ENCODE data around the gene SOCS4. TPM values are rescaled to one million over a fixed set of nuclear protein-coding genes. Genes with fewer than 3 reads are reported as not detected.
"Not testable (repeated sequence)": the region's sequence is repeated elsewhere in the genome, so short reads cannot be mapped to it uniquely, and the experiment has no call there.

The SOCS4 gene
- total RNA-seq, 1 experiment from 2014 or later, result 31.5 TPM

DNA sequence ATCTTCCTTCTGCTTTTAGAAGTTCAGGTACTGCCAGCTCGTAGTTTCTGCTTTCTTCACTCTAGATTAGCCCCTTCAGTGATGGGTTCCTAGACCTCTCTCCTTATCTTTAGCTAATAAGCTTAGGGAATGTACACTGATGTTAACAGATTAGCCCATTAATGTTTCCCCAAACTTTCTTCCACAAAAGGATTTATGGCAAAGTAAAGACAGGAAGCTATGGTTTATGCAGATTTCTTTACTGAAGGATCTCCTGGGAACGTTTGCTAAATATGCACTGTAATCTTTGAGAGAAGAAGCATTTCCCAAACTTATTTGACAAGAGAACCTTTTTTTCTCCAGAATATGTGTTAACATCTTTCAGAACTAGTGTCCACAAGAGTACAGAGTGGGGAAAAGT is 4.2 kb downstream of the SOCS4 start:
- Mint-ChIP-seq H3K36me3 (ENCODE audit: insufficient read depth, unreplicated experiment) (peaks cover 28% of the 10 kb centered on the region), H3K27me3 (ENCODE audit: unreplicated experiment) (no peaks in the 10 kb centered on the region), H3K4me1 (ENCODE audit: low read depth, unreplicated experiment) (peaks cover 9% of the 10 kb centered on the region), H3K4me3 (ENCODE audit: low read depth, unreplicated experiment) (no peak overlapping the region), H3K9me3 (ENCODE audit: low read depth, unreplicated experiment) (no peaks in the 10 kb centered on the region), H3K27ac (ENCODE audit: unreplicated experiment) (no peak overlapping the region)
- BruUV-seq (replicated peaks), result no TSS peak
- TF ChIP-seq, protein P1, sequence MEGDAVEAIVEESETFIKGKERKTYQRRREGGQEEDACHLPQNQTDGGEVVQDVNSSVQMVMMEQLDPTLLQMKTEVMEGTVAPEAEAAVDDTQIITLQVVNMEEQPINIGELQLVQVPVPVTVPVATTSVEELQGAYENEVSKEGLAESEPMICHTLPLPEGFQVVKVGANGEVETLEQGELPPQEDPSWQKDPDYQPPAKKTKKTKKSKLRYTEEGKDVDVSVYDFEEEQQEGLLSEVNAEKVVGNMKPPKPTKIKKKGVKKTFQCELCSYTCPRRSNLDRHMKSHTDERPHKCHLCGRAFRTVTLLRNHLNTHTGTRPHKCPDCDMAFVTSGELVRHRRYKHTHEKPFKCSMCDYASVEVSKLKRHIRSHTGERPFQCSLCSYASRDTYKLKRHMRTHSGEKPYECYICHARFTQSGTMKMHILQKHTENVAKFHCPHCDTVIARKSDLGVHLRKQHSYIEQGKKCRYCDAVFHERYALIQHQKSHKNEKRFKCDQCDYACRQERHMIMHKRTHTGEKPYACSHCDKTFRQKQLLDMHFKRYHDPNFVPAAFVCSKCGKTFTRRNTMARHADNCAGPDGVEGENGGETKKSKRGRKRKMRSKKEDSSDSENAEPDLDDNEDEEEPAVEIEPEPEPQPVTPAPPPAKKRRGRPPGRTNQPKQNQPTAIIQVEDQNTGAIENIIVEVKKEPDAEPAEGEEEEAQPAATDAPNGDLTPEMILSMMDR (IDR thresholded peaks at IDR 0.05; ENCODE audit: unreplicated experiment), result no peak
- intact Hi-C loops (cut with micrococcal nuclease; ENCODE audit: unreplicated experiment), result no loop called here
- DNase-seq, result no peak
- CTCF ChIA-PET, result interaction anchor here (1.5 kb wide), 1 partner anchor 20 kb away, joined by 4 read pairs; the partner anchor contains the start of gene MAPK1IP1L

DNA sequence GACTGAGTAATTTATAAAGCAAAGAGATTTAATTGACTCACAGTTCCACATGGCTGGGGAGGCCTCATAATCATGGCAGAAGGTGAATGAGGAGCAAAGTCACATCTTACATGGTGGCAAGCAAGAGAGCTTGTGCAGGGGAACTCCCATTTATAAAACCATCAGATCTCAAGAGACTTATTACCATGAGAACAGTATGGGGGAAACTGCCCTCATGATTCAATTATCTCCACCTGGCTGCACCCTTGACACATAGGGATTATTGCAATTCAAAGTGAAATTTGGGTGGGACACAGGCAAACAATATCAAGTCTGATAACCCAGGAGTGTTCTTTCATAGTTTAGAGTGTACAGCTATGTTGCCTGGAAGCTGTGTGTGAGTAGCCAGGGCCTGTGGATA is 11.0 kb downstream of the SOCS4 start:
- H3K4me1 Mint-ChIP-seq (ENCODE audit: low read depth, unreplicated experiment); intact Hi-C loops (cut with micrococcal nuclease; ENCODE audit: unreplicated experiment); H3K4me3 Mint-ChIP-seq (ENCODE audit: low read depth, unreplicated experiment); H3K9me3 Mint-ChIP-seq (ENCODE audit: low read depth, unreplicated experiment); DNase-seq; H3K27me3 Mint-ChIP-seq (ENCODE audit: unreplicated experiment); BruUV-seq (replicated peaks); CTCF ChIA-PET; H3K27ac Mint-ChIP-seq (ENCODE audit: unreplicated experiment): not testable (repeated sequence)
- peaks cover 19% of the 10 kb centered on the region for H3K36me3 Mint-ChIP-seq (ENCODE audit: insufficient read depth, unreplicated experiment)

DNA sequence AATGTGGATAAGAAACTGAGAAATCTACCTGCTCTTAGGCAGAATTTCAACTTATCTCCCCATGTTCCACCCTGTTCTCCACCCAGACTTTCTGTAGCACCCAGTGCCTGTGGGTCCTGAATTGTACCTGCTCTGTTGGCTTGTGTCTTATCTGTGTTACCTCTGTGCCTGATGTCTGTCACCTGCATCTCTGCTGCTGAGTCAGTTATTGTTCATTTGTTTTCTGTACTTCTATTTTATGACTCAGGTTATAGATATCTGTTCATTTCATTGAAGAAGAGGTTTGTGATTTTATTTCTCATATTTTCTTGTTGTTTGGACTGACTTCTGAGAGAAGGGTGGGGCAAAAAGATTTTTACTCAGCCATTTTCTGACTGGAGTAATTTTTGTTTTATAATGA is 11.7 kb downstream of the SOCS4 start:
- intact Hi-C loops (cut with micrococcal nuclease; ENCODE audit: unreplicated experiment), result no loop called here
- no TSS peak for BruUV-seq (replicated peaks)
- TF ChIP-seq, protein P1 (IDR thresholded peaks at IDR 0.05; ENCODE audit: unreplicated experiment), result no peak
- no peak for DNase-seq
- H3K4me1 Mint-ChIP-seq (ENCODE audit: low read depth, unreplicated experiment), result peaks cover 9% of the 10 kb centered on the region
- peaks cover 19% of the 10 kb centered on the region for H3K36me3 Mint-ChIP-seq (ENCODE audit: insufficient read depth, unreplicated experiment)
- H3K4me3 Mint-ChIP-seq (ENCODE audit: low read depth, unreplicated experiment), result no peak overlapping the region
- no peak overlapping the region for H3K27ac Mint-ChIP-seq (ENCODE audit: unreplicated experiment)
- H3K9me3 Mint-ChIP-seq (ENCODE audit: low read depth, unreplicated experiment), result no peaks in the 10 kb centered on the region
- no peaks in the 10 kb centered on the region for H3K27me3 Mint-ChIP-seq (ENCODE audit: unreplicated experiment)
- CTCF ChIA-PET, result no interaction called here

DNA sequence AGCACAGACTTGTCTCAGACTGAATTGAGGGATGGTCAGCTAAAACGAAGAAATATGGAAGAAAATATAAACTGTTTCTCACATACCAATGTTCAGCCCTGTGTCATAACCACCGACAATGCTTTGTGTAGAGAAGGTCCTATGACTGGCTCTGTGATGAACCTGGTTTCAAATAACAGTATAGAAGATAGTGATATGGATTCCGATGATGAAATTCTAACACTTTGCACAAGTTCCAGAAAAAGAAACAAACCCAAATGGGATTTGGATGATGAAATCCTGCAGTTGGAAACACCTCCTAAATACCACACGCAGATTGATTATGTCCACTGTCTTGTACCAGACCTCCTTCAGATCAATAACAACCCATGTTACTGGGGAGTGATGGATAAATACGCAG is 16.5 kb downstream of the SOCS4 start:
- Mint-ChIP-seq H3K36me3 (ENCODE audit: insufficient read depth, unreplicated experiment) (no peaks in the 10 kb centered on the region), H3K9me3 (ENCODE audit: low read depth, unreplicated experiment) (no peaks in the 10 kb centered on the region), H3K4me1 (ENCODE audit: low read depth, unreplicated experiment) (peaks cover 5% of the 10 kb centered on the region), H3K4me3 (ENCODE audit: low read depth, unreplicated experiment) (no peak overlapping the region), H3K27ac (ENCODE audit: unreplicated experiment) (no peak overlapping the region), H3K27me3 (ENCODE audit: unreplicated experiment) (no peaks in the 10 kb centered on the region)
- DNase-seq, result no peak
- intact Hi-C loops (cut with micrococcal nuclease; ENCODE audit: unreplicated experiment), result no loop called here
- BruUV-seq (replicated peaks), result TSS peak; percentile 4
- CTCF ChIA-PET, result no interaction called here
- TF ChIP-seq, protein P1 (IDR thresholded peaks at IDR 0.05; ENCODE audit: unreplicated experiment), result no peak

DNA sequence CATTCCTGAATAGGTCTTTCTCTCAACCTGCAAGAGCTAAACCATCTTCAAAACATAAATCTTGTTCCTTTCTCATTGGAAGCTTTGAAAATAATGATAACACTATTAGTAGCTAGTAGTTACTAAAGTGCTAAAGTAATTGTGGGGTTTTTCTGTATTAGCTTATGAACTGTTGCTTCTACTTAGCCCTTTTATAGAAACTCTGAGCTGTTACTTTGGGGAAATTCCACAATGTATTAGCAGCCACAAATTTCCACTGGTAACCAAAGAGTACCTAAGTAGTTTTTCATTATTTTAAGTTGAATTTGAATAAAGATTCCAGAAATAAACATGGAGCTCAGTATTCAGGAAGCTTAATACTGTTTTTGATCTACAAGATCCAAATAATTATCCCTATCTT is 18.1 kb downstream of the SOCS4 start:
- H3K4me3 Mint-ChIP-seq (ENCODE audit: low read depth, unreplicated experiment), result no peak overlapping the region
- H3K27me3 Mint-ChIP-seq (ENCODE audit: unreplicated experiment), result no peaks in the 10 kb centered on the region
- BruUV-seq (replicated peaks), result no TSS peak
- no peaks in the 10 kb centered on the region for H3K9me3 Mint-ChIP-seq (ENCODE audit: low read depth, unreplicated experiment)
- CTCF ChIA-PET, result interaction anchor here (0.6 kb wide), 1 partner anchor 15 kb away, joined by 4 read pairs; no protein-coding TSS in a partner anchor
- no peak for DNase-seq
- intact Hi-C loops (cut with micrococcal nuclease; ENCODE audit: unreplicated experiment), result no loop called here
- no peaks in the 10 kb centered on the region for H3K36me3 Mint-ChIP-seq (ENCODE audit: insufficient read depth, unreplicated experiment)
- TF ChIP-seq, protein P1 (IDR thresholded peaks at IDR 0.05; ENCODE audit: unreplicated experiment), result no peak
- no peak overlapping the region for H3K27ac Mint-ChIP-seq (ENCODE audit: unreplicated experiment)
- H3K4me1 Mint-ChIP-seq (ENCODE audit: low read depth, unreplicated experiment), result no peaks in the 10 kb centered on the region
